ENCODE measurements around the gene CTR9. TPM values are rescaled to one million over a fixed set of nuclear protein-coding genes. Genes with fewer than 3 reads are reported as not detected.

CTR9 gene
- 10 to 100 TPM in 11 of 12 donors, not detected in 1; 27.2 to 55.8 (median 34.0) TPM for polyA plus RNA-seq (ENCODE audit: insufficient read length in 12 of 12)
- long read RNA-seq, donor 1, partial matches to known transcripts, result 695 of 712 reads
- long read RNA-seq, donor 1, other reads (novel, unspliced or antisense), result 16 of 712 reads
- long read RNA-seq, donor 2, full-length matches to known transcripts, result 4 of 646 reads
- long read RNA-seq, donor 2, partial matches to known transcripts, result 465 of 646 reads
- long read RNA-seq, donor 2, other reads (novel, unspliced or antisense), result 177 of 646 reads
- long read RNA-seq, donor 3, partial matches to known transcripts, result 203 of 222 reads
- long read RNA-seq, donor 3, other reads (novel, unspliced or antisense), result 18 of 222 reads
- long read RNA-seq, donor 4, partial matches to known transcripts, result 419 of 428 reads
- long read RNA-seq, donor 4, other reads (novel, unspliced or antisense), result 8 of 428 reads
- long read RNA-seq, donor 5, result 0 reads
- long read RNA-seq, donor 6, partial matches to known transcripts, result 613 of 621 reads
- long read RNA-seq, donor 6, other reads (novel, unspliced or antisense), result 6 of 621 reads
- long read RNA-seq, donor 7, partial matches to known transcripts, result 154 of 169 reads
- long read RNA-seq, donor 7, other reads (novel, unspliced or antisense), result 15 of 169 reads
- long read RNA-seq, donor 8, partial matches to known transcripts, result 1,324 of 1,394 reads
- long read RNA-seq, donor 8, other reads (novel, unspliced or antisense), result 70 of 1,394 reads
- long read RNA-seq, donor 9, full-length matches to known transcripts, result 1 of 307 reads
- long read RNA-seq, donor 9, partial matches to known transcripts, result 275 of 307 reads
- long read RNA-seq, donor 9, other reads (novel, unspliced or antisense), result 31 of 307 reads
- long read RNA-seq, donor 10, partial matches to known transcripts, result 820 of 892 reads
- long read RNA-seq, donor 10, other reads (novel, unspliced or antisense), result 72 of 892 reads
- long read RNA-seq, donor 11, full-length matches to known transcripts, result 1 of 1,352 reads
- long read RNA-seq, donor 11, partial matches to known transcripts, result 1,304 of 1,352 reads
- long read RNA-seq, donor 11, other reads (novel, unspliced or antisense), result 47 of 1,352 reads

- DNase-seq, result peak; percentile 95
Observed at GRCh38 chr11:10750838-10751580, at the start of gene CTR9. Gene CTR9 (plus strand): TSS chr11:10751246. CDS start chr11:10751413, 167 bp downstream.

DNA sequence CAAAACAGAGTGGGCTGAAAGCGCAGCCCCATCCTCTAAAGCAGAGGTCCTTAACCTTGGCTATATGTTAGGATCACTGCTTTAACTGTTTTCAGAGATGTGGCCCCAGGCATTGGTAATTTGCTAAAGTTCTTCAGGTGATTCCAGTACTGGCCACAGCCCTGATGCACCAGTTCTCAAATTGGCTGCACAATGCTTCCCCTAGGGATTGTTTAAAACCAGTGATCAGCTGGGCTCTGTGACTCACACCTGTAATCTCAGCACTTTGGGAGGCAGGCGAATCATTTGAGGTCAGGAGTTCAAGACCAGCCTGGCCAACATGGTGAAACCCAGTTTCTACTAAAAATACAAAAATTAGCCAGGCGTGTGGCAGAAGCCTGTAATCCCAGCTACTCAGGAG lies 49.1 kb upstream of the CTR9 start:
- no peak for DNase-seq

DNA sequence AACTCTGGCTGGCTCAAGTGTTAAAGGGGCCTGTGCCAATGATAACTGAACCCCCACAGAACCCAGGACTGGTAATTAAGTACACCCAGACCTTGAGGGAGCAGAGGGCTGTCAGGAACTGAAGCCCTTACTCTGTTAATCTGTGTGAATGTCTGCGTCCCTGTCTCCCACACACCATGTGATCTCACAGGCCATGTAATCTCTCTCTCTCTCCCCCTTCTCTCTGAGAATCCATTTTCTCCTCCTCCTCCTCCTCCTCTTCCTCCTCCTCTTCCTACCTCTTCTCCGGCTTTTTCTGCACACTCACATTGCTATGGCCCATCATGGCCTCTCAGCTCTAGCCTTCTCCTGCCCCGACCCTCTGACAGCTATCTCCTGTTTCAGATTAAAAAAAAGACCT lies 42.9 kb upstream of the CTR9 start:
- DNase-seq, result no peak

DNA sequence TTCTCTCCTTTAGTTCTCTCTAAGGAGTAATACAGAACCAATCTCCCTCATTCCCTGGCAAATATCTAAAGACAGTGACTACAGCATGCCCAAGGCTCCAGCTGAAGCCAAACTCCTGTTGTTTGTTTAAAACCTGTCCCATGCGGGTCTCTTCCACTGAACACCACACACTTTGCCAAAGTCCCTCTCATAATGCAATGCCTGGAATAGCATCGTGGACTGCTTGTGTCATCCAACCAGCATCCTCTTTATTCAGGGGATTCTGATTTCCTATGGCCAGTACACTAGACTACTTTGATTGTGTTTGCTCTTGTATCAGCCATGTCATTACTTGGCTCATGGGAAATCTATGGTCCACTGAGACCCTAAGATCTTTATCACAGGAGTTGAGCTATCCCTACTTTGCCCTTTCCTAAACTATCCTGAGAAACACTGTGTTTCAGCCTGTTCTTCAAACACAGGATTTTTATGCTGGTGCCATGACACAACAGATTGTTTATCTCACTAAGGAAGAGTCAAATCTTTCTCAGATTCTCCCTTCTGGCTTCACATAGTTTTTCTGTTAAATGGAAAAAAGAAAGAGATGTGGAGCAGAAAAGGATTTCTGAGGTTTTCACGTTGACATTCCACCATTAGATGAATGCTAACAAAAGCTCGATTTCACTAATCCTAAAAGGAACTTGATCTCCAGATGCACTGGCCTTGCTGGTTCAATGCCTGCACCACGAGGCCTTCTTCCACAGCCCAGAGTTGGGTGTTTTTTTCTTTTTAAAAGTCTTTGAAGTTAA lies 41.6 kb upstream of the CTR9 start:
- DNase-seq, result no peak

- DNase-seq, result no peak
Observed at GRCh38 chr11:10715571-10715970, 35.5 kb upstream of the CTR9 start.

DNA sequence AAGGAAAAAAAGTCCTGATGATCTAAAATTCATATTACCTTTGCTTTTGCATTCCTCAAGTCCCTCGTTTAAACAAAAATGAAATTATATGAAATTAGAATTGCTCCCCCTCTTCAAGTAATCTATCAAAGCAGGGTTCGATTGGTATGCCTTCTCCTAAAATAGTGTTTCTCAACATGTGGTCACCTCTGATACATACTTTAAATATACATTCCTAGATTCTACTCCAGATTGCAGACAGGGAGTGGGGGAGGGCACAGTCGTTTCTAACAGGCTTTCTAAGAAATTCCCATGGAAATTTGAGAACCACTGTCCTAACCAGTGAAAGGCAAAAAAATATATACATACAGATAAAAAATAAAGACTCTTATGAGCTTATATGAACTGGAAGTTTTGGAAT lies 34.9 kb upstream of the CTR9 start:
- no peak for DNase-seq

DNA sequence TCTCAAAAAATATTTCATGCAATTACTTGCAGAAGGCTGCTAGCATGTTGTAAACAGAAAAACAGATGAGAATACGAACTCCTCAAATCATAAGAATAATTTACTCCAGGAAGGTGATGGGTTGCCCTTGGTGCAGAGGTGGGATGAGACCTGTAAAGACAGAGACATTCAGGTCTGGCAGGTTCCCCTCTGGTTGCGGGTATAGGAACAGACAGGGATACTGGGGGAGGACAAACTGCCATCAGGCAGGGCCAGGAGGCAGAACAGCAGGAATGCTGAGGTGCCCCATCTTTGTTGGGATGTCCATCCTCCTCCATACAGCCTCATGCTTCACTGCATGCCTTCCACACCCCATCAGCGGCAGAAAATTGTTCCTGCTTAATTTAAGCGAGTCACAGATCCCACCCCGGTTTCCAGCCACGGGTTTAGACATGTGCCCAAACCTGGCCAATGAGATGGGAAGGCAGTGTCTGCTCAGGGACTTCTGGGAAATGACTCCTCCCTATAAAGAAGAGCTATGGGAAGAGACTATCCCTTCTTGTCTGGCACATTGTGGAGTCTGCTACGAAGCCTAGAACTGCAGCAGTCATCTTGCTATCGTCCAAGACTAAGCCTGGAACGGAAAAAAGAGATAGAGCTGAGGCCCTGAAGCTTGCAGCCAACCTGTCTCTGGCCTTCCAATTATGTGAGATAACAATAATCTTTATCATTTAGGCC lies 34.3 kb upstream of the CTR9 start:
- DNase-seq, result no peak

- DNase-seq, result no peak
Observed at GRCh38 chr11:10719616-10720015, 31.4 kb upstream of the CTR9 start.

DNA sequence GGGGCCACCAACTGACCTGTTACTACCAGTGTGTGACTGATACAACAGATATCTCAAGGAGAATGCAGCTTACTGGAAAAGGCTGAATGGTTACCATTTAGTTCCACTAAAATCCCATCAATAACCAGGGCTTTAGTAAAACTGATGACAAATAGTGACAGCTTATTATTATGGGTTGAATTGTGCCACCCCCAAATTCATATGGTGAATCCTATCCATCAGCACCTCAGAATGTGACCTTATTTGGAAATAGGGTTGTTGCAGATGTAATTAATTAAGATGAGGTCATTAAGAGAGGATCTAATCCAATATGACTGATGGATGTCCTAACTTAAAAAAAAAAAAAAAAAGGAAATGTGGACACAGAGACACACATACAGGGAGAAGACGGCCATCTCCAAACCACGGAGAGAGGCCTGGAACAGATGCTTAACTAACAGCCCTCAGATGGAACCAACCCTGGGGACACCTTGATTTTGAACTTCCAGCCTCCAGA lies 30.1 kb upstream of the CTR9 start:
- DNase-seq, result no peak

DNA sequence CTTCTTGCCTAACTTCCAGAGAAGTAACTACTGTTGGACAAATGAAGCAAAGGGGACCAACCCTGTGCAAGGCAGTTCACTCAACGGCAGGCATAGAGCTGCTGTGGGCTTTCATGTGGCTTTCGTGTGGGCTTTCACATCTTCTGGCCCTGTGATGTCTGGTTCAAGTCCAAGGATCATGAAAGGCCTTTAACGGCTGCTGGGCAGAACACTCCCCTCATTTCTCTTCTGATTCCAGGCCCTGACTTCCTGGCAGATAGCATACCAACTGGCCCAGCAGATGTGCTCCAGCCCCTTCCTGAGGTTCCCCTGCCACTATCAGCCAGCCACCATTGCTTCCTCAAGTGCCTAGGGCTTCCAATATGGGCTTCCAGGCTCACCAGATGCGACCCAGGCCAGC lies 28.7 kb upstream of the CTR9 start:
- DNase-seq, result no peak

GRCh38 chr11:10725114-10725906 lies 25.7 kb upstream of the CTR9 start:
- no peak for DNase-seq

- no peak for DNase-seq
Observed at GRCh38 chr11:10725907-10726253, 25.2 kb upstream of the CTR9 start.

DNA sequence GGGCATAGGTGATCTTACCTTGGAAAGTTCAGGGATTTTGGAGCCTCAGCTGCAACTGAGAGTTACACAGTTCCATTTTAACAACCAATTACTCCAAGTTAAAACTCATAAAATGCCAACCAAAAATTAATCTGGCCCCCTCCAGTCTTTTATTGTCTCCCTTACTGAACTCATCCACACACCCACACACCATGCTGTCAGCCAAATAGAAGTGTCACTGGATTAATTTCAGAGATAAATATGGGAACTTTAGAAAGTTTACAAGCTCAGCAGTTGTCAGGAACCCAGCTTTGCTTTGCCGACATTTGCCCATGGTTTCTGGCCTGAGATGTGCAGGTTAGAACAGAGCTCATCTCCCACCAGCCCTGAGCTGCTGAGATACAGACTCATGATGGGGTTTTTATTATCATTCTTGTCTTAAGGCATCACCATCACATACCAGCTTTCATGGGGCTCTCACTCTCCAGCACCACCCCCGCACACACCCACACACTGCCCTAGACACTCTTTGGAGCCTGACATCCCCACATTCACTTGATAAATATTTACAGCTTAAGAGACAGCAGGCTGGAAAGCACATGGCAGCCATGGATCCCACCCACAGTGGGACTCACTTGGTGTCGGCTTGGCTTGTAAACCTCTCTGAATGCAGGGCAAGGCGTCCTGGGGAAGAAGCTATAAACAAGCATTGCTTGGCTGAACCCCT lies 23.7 kb upstream of the CTR9 start:
- no peak for DNase-seq

- DNase-seq, result no peak
Observed at GRCh38 chr11:10728154-10728553, 22.9 kb upstream of the CTR9 start.

DNA sequence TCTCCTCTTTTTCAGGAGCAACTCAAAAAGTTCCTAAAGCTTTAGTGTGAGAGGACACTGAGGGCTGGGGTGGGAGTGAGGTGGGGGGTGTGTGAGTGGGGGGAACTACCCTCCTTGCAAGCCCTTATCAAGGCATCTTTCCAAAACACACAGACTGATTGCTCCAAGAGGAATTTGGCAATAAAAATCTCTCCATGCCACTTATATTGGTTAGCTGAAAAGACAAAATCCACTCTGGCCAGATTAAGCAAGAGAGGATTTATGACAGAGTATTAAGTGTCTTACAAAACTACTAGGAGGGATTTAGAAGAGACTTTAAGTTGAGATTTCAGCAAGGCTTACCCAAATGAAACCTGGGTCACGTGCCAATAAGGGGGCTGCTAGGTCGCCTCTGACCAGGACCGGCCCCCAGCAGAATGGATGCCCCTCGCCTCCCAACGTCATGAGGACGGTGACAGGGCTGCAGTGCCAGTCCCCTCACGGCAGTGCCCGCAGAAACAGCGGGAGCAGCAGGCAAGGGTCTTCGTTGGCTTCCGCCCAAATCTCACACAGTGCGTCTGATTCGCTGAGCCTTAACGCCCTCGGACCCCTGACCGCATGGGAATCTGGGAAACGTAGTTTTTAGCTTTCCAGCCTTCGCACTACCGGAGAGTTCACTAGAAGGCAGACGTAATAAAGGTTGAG lies 22.1 kb upstream of the CTR9 start:
- DNase-seq, result no peak

DNA sequence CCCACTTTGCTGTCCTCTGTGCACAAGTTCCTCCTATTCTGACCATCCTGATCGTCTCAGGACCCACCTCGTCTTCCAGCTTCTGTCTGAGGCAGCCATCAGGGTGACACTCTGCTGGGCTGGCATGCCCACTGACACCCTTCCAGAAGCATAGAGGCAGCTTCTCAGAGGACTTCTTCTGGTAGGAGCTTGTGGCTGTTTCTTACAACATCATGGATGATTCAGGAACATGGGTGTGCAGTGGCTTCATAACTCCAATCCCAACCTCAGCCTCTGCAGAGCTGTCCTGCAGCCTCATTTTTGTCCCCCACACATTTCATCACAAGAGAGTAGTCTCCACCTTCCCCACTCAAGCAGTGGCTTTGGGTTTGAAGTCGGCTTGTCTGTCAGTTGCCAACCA lies 20.9 kb upstream of the CTR9 start:
- DNase-seq, result no peak

DNA sequence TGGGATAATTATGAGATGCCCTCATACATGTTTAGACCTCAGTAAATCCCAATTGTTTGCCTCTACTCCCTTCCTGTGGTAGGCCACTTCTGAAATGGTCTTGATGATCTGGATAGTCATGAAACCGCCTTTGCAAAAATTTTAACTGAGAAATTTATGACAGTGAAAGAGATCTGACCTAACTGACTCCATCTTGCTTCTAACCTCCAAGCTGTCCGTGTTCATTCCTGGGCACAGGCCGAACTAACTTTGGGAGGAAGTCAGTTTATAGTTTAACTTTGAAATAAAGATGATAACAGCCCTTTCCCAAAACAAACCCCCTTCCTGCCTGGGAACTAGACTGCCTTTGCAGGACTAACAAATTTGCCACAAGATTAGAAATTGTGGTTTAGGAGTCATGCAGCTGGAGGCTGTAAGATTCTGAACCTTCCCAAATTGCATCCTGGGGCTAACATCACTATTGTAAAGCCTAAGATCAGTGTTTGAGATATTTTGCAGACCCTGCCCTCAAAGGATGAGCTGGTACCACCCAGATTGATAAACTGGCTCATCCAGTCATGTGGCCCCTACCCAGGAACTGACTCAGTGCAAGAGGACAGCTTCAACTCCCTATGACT lies 19.9 kb upstream of the CTR9 start:
- DNase-seq, result no peak

Measured in muscle of arm (tissue), 14 donors.